ENCODE results near the gene MCL1. TPM values are rescaled to one million over a fixed set of nuclear protein-coding genes. Genes with fewer than 3 reads are reported as not detected.
"Not testable (repeated sequence)": the region's sequence is repeated elsewhere in the genome, so short reads cannot be mapped to it uniquely, and the experiment has no call there.

The MCL1 gene
- total RNA-seq, 2 experiments from 2014 or later, result 302 to 303 TPM

DNA sequence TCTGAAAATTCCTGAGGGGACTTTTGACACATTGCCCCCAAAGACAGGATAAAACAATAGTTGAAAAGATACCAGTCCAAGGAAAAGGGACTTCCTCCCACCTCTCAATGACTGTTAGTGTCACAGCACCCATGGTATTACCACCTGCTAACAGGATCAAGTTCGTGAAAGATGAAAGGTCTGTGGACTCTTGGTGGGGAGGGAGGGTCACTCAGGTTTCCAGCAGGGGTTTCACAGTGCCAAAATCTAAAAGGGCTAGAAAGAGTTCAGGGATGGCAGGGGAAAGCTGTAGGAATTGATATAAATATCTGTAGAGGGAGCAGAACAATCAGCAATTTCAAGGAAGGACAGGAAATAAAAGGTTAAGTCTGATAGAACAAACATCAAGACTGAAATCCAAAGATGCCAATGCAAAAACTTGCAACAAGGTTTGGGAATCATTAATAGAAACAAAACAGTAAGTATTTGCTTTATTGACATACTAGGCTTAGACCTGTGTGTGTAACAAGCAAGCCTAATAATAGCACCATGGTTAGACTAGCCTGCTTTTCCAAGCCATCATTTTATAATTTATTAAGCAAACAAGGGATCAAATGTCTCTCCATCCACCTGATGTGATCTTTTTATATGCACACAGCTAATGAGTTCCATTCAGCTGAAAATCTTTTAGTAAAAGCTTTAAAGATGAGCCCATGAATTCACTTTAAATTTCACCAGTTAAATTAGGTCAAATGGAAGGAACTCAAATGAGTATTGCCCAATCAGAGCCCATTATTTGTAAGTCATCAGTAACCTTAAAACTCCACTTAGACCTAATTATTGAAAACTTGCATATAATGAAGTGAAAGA, 3.7 kb downstream of the MCL1 start:
- POLR2A ChIA-PET, result interaction anchor here (0.8 to 13.3 kb wide), 7 partner anchors 11 to 688 kb away, joined by 3 to 1003 read pairs (median 5); partner anchors contain the start of gene ENSA
- peaks cover 44% of the 10 kb centered on the region for H3K4me1 Mint-ChIP-seq
- H3K4me3 Mint-ChIP-seq, result peak overlapping the region; percentile 92

DNA sequence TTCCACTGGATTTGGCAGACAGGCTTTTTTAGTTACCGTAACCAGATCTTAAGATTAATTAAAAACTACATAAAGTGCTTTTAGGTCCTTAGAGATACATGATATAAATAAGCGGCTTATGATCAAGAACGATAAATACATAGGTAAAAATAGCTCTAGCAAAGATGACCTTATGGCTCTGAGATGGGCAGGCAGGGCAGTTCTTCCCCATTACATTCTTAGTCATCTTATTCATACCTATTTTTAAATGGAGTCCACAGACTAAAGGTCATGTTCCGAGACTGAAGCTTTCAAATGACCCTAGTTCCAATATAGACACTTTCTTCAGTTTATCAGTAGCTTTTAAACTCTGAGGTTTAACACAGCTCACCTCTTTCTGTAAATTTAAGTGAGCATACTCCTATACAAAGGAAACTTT, 4.3 kb downstream of the MCL1 start:
- ATAC-seq (ENCODE audit: low read depth) (no peak), DNase-seq (no peak)
- H3K36me3 Mint-ChIP-seq, result peaks cover 74% of the 10 kb centered on the region
- no peaks in the 10 kb centered on the region for H3K27me3 Mint-ChIP-seq
- peak overlapping the region; percentile 95 for H3K27ac Mint-ChIP-seq
- H3K9me3 Mint-ChIP-seq, result no peaks in the 10 kb centered on the region
- POLR2A ChIA-PET, result interaction anchor here (0.8 to 13.3 kb wide), 5 partner anchors 10 to 44 kb away, joined by 3 to 1003 read pairs (median 5); no protein-coding TSS in a partner anchor
- H3K4me1 Mint-ChIP-seq, result peaks cover 44% of the 10 kb centered on the region
- H3K4me3 Mint-ChIP-seq, result peak overlapping the region; percentile 92

More for the DNA sequence above, 3.7 kb downstream of the MCL1 start:
- Mint-ChIP-seq H3K36me3 (peaks cover 71% of the 10 kb centered on the region), H3K27ac (peak overlapping the region; percentile 95), H3K9me3 (no peaks in the 10 kb centered on the region), H3K27me3 (no peaks in the 10 kb centered on the region)
- DNase-seq (no peak), ATAC-seq (ENCODE audit: low read depth) (no peak)

DNA sequence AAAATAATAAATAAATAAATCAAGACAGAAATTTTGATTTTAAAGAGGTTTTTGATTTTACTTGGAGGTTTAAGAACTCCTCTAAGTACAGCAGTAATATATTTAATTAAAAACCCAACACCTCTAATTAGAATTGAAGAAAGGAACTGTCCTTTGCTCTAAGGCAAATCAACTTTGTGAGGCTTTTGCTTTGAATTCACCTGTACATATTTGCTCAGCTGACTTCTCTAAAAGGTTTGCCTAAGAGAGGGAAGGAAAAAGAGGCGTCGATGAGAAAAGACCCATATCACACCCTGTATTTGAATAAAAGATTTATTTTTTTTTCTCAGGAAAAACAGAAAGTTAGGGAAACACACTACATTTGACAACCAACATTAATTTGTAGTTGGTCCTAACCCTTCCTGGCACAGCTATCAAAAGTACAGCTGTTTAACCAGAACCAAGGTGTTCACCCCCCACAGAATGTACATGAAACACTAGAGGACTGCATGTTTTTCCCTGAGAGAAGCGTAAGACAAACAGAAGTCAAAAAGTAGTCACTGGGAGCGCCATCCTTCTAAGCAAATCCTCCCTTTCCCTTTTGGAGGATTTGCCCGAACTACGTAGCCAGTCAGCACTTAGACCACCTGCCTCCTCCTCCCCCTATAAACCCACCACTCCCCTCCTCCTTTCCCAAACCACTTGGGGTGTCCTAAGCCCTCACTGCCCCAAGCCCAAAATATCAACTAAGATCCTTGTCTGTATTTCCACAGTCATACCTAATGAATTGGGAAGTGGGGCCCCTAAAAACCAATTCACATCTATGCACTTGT, 4.9 kb downstream of the MCL1 start:
- peak overlapping the region; percentile 92 for H3K4me3 Mint-ChIP-seq
- no peaks in the 10 kb centered on the region for H3K27me3 Mint-ChIP-seq
- POLR2A ChIA-PET, result interaction anchor here (0.8 to 13.3 kb wide), 4 partner anchors 10 to 45 kb away, joined by 3 to 1003 read pairs (median 8); no protein-coding TSS in a partner anchor
- ATAC-seq (ENCODE audit: low read depth), result no peak
- DNase-seq, result no peak
- H3K27ac Mint-ChIP-seq, result peak overlapping the region; percentile 95
- H3K9me3 Mint-ChIP-seq, result no peaks in the 10 kb centered on the region
- H3K4me1 Mint-ChIP-seq, result peaks cover 49% of the 10 kb centered on the region
- H3K36me3 Mint-ChIP-seq, result peaks cover 79% of the 10 kb centered on the region

DNA sequence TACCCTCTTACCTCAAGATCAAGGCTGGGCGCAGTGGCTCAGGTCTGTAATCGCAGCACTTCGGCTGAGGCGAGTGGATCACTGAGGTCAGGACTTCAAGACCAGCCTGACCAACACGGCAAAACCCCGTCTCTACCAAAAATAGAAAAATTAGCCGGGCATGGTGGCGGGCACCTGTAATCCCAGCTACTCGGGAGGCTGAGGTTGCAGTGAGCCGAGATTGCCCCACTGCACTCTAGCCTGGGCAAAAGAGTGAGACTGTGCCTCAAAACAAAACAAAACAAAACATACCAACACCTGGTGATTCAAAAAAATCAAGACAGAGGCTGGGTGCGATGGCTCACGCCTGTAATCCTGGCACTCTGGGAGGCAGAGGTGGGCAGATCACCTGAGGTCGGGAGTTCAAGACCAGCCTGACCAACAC, 5.8 kb downstream of the MCL1 start:
- H3K4me3 Mint-ChIP-seq, result peak overlapping the region; percentile 92
- H3K27ac Mint-ChIP-seq, result peak overlapping the region; percentile 84
- DNase-seq; ATAC-seq (ENCODE audit: low read depth); H3K9me3 Mint-ChIP-seq; H3K27me3 Mint-ChIP-seq: not testable (repeated sequence)
- peaks cover 76% of the 10 kb centered on the region for H3K36me3 Mint-ChIP-seq
- H3K4me1 Mint-ChIP-seq, result peaks cover 55% of the 10 kb centered on the region
- POLR2A ChIA-PET, result interaction anchor here (0.8 to 13.3 kb wide), 4 partner anchors 9 to 484 kb away, joined by 3 to 1003 read pairs (median 24); partner anchors contain the start of gene ENSA

DNA sequence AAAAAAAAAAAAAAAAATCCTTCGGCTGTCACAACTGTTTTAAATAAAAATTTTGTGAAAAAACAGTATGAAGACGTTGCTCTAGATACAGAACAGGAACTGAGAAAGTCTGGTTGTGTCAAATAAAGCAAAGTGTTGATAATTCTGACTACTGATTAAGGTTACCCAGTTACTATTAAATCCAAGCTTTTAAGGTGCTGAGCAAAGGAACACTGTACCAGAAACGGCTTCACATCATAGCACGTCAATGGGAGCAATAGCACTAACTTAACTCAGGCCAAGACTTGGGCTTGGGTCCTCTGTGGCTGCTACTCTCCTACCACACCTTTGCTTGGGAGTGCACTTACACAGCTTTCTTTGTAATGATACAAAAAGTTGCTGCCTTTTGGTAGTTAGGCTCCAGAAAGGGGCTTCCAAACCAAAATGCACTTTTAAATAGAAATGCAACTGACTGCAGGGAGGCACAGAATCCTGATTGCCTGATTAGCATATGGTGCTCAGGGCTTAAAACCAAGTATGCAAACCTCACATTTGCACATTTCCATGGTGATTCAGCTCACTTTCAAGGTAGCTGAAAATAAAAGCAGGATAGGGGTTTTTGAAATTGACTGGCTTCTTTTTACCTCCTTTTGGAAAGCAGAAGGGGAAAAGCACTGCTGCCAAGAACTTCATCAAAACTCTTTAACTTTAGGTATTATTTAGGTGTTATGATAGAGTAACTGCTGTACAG, 6.3 kb downstream of the MCL1 start:
- POLR2A ChIA-PET, result interaction anchor here (0.8 to 13.3 kb wide), 4 partner anchors 8 to 484 kb away, joined by 3 to 1003 read pairs (median 24); partner anchors contain the start of gene ENSA
- peak overlapping the region; percentile 92 for H3K4me3 Mint-ChIP-seq
- H3K4me1 Mint-ChIP-seq, result peaks cover 60% of the 10 kb centered on the region
- ATAC-seq (ENCODE audit: low read depth) (no peak), DNase-seq (no peak)
- peaks cover 70% of the 10 kb centered on the region for H3K36me3 Mint-ChIP-seq
- peak overlapping the region; percentile 84 for H3K27ac Mint-ChIP-seq
- H3K27me3 Mint-ChIP-seq, result no peaks in the 10 kb centered on the region
- H3K9me3 Mint-ChIP-seq, result no peaks in the 10 kb centered on the region

DNA sequence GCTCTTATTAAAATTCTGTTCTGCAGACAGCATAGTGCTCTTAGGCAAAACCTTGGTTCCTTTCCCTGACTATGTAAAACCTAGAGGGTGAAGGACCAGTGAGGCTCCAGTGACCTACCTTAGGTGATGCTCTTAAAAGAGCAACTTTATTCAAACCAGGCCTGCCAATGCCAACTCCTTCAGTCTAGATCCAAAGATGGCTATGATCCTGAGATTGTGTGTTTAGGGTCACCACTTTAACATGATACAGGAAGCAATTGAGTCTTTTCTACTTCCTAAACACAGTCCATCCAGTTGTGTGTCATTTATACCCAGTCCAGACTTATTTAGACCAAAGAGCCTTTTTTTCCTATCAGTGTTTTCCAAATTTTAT, 10.8 kb downstream of the MCL1 start:
- DNase-seq, result no peak
- POLR2A ChIA-PET, result interaction anchor here (0.8 to 13.9 kb wide), 16 partner anchors 4 to 713 kb away, joined by 3 to 1003 read pairs (median 4); partner anchors contain the start of genes CTSS, ENSA, GOLPH3L and MCL1
- Mint-ChIP-seq H3K4me3 (peak overlapping the region; percentile 81), H3K4me1 (peaks cover 72% of the 10 kb centered on the region), H3K9me3 (no peaks in the 10 kb centered on the region), H3K27me3 (no peaks in the 10 kb centered on the region), H3K27ac (peak overlapping the region; percentile 96), H3K36me3 (peaks cover 30% of the 10 kb centered on the region)
- ATAC-seq (ENCODE audit: low read depth), result peak; percentile 5

DNA sequence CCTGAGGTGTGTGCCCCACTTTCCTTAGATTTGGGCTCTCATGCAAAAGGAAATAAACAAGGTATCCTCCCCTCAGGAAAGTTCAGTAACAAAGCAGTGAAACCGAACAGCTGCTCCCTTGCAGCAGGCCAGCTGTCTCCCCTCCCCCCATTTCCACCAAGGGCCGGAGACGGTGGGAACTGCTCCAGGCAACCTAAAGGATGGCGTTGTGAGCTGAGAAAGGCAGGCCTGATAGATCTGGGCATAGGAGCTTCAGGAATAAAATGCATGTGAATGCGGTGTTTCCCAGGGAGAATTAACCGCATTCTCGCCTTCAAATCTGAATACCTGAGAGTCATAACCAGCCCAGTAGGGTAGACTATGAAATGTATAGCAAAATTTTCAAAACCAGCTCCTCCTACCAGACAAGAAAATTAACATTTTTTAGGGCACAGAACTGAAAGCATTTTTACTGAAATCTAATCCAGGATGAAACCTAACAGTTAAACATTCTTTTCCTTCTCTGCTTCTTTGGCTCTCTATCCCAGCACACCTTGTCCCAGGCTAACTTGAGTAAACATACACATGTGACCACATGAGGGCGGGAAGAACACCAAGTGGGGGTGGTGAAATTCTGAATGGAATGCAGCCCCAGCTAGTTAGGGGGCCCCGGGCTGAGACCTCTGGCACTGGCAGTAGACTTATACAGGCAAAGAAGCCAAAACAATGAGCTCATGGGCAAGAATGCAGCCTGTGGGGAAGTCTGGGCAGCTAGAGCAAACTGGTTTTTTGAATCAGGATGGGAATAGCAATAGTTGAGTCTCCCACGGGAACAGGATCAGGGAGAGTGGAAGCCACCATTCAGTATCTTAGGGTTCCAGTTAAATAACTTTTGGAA, 11.5 kb downstream of the MCL1 start:
- Mint-ChIP-seq H3K36me3 (peaks cover 24% of the 10 kb centered on the region), H3K27ac (peak overlapping the region; percentile 96), H3K27me3 (no peaks in the 10 kb centered on the region), H3K4me1 (peaks cover 72% of the 10 kb centered on the region), H3K9me3 (no peaks in the 10 kb centered on the region), H3K4me3 (peak overlapping the region; percentile 81)
- DNase-seq (peak; percentile 72), ATAC-seq (ENCODE audit: low read depth) (peak; percentile 10)
- POLR2A ChIA-PET, result interaction anchor here (0.8 to 13.9 kb wide), 17 partner anchors 7 to 714 kb away, joined by 3 to 1003 read pairs (median 4); partner anchors contain the start of genes CTSS, ENSA, GOLPH3L and MCL1

DNA sequence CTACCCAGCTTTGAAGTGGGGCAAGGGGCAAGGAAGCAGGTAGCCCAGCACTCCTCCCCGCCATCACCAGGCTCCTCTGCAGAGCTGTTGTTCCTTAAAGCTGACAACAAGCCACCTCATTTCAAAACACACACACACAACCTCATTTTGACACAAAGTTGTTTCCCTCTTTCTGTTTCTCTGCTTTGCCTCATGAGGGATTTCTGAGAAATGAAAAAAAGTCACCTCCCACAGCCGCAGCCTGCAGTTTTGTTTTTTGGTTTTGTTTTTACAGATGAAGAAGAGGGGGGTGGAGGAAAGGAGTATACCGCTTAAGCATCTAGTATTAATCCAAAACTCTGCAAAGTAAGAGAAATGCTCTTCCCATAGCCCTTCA, 12.1 kb downstream of the MCL1 start:
- H3K36me3 Mint-ChIP-seq, result peaks cover 21% of the 10 kb centered on the region
- DNase-seq (peak; percentile 63), ATAC-seq (ENCODE audit: low read depth) (peak; percentile 49)
- POLR2A ChIA-PET, result interaction anchor here (1.0 to 13.9 kb wide), 12 partner anchors 8 to 680 kb away, joined by 3 to 1003 read pairs (median 6); partner anchors contain the start of genes ENSA, MCL1 and MINDY1
- H3K4me3 Mint-ChIP-seq, result peak overlapping the region; percentile 81
- H3K27ac Mint-ChIP-seq, result peak overlapping the region; percentile 96
- H3K27me3 Mint-ChIP-seq, result no peaks in the 10 kb centered on the region
- H3K4me1 Mint-ChIP-seq, result peaks cover 73% of the 10 kb centered on the region
- no peaks in the 10 kb centered on the region for H3K9me3 Mint-ChIP-seq

DNA sequence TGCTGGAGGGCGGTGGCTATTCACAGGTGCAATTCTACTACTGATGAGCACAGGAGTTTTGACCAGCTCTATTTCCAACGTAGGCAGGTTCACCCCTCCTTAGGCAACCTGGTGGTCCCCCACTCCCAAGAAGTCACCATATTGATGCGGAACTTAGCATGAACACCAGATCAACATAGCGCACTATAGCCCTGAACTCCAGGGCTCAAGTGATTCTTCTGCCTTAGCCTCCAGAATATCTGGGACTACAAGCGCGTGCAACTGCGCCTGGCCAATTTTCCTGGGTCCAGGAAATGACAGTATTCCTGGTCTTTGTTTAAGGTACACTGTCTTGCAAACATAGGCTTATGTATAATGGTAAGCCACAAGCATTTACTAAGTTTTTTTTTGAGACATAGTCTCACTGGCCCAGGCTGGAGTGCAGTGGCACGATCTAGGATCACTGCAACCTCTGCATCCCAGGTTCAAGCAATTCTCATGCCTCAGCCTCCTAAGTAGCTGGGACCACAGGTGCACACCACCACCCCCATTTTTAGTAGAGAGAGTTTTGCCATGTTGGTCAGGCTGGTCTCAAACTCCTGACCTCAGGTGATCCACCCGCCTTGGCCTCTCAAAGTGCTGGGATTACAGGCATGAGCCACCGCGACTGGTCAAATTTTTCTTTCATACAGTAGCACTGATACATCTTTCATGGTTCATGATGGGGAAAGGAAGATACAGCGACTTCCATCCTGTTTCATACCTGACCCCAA, 12.6 kb downstream of the MCL1 start:
- no peaks in the 10 kb centered on the region for H3K27me3 Mint-ChIP-seq
- peak overlapping the region; percentile 81 for H3K4me3 Mint-ChIP-seq
- no peaks in the 10 kb centered on the region for H3K9me3 Mint-ChIP-seq
- no peak for ATAC-seq (ENCODE audit: low read depth)
- peaks cover 72% of the 10 kb centered on the region for H3K4me1 Mint-ChIP-seq
- POLR2A ChIA-PET, result interaction anchor here (1.0 to 13.9 kb wide), 8 partner anchors 9 to 680 kb away, joined by 4 to 1003 read pairs (median 11); partner anchors contain the start of genes ENSA and MCL1
- no peak for DNase-seq
- peaks cover 19% of the 10 kb centered on the region for H3K36me3 Mint-ChIP-seq
- peak overlapping the region; percentile 96 for H3K27ac Mint-ChIP-seq

DNA sequence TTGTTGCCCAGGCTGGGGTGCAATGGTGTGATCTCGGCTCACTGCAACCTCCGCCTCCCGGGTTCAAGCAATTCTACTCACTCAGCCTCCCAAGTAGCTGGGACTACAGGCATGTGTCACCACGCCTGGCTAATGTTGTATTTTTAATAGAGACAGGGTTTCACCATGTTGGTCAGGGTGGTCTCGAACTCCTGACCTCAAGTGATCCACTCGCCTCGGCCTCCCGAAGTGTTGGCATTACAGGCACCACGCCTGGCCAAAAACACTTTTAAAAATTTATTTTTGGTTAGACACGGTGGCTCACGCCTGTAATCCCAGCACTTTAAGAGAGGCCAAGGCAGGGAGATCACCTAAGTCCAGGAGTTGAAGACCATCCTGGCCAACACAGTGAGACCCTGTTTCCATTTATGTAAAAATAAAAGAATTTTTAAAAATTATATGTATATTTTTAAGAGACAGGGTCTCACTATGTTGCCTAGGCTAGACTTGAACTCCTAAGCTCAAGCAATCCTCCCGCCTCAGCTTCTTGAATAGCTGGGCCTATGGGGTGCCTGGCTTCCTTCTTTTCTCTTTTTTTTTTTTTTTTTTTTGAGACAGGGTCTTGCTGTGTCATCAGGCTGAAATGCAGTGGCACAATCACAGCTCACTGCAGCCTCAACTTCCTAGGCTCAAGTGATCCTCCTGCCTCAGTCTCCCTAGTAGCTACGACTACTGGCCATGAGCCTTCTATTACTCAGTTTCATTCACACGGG, 14.0 kb downstream of the MCL1 start:
- Mint-ChIP-seq H3K4me1 (peaks cover 68% of the 10 kb centered on the region), H3K36me3 (peaks cover 12% of the 10 kb centered on the region), H3K27ac (peak overlapping the region; percentile 100)
- ATAC-seq (ENCODE audit: low read depth); H3K27me3 Mint-ChIP-seq; H3K9me3 Mint-ChIP-seq; DNase-seq; H3K4me3 Mint-ChIP-seq: not testable (repeated sequence)
- POLR2A ChIA-PET, result interaction anchor here (0.6 to 13.9 kb wide), 5 partner anchors 10 to 63 kb away, joined by 3 to 1003 read pairs (median 5); partner anchors contain the start of genes ENSA and MCL1
